HFF-Myc (cell line): ENCODE measurements around the gene GGTLC1.

Experiments
- DNase-seq: peaks from one replicate; pipeline ENCODE4 v3.0.0-alpha.2; 2011; ENCODE audit warnings: low read depth; ENCODE audit errors: extremely low read depth
- H3K4me3 ChIP-seq: replicated peaks from 2 replicates; pipeline ENCODE4 v1.5.1; 2011; ENCODE audit warnings: low read depth, mild to moderate bottlenecking, control low read depth, low read length
- CTCF ChIP-seq: IDR thresholded peaks from 2 replicates; pipeline ENCODE4 v1.5.1; 2012; ENCODE audit warnings: mild to moderate bottlenecking, low read depth, low read length, control low read depth; ENCODE audit errors: missing control alignments

GGTLC1 gene

GRCh38 chr20:23943304-23943703 lies 45.3 kb downstream of the GGTLC1 start:
- TF ChIP-seq CTCF: no peak
- DNase-seq: no peak

GRCh38 chr20:23939641-23940040 lies 48.9 kb downstream of the GGTLC1 start:
- H3K4me3 ChIP-seq: no peak overlapping the region
- no peak for DNase-seq
- TF ChIP-seq CTCF: no peak

More at GRCh38 chr20:23943304-23943703, 45.3 kb downstream of the GGTLC1 start:
- H3K4me3 ChIP-seq: no peak overlapping the region

- no peak overlapping the region for H3K4me3 ChIP-seq
- TF ChIP-seq CTCF: no peak
- no peak for DNase-seq
Measured at GRCh38 chr20:23939063-23939462, 49.5 kb downstream of the GGTLC1 start.

- DNase-seq: no peak
- TF ChIP-seq CTCF: no peak
- H3K4me3 ChIP-seq: no peak overlapping the region
Measured at GRCh38 chr20:23938118-23938438, 50.5 kb downstream of the GGTLC1 start.

- H3K4me3 ChIP-seq: no peak overlapping the region
- DNase-seq: no peak
- peak; percentile 55 for TF ChIP-seq CTCF
Measured at GRCh38 chr20:23937303-23938117, 51.1 kb downstream of the GGTLC1 start.
